ENCODE results near the gene ERBB2.

The ERBB2 gene

DNA sequence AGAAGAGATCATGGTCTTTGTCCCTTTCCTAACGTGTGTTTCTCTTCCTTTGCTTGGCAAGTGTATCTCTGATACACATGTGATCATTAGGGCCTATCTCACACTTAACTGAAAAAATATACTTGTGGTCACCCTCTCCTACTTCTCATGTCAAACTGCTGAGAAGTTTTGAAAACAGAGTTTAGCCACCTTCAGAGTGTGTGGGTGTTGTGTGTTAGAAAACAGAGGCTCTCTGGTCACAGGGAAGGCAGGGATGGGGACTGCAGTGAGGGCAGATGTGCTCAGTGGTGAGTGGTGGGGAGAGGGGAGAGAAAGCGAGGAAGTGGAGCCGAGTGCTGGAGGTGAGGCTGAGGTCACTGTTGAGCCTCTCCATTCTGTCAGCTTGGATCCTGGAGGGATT is 67.3 kb downstream of the ERBB2 start:
- DNase-seq: no peak

DNA sequence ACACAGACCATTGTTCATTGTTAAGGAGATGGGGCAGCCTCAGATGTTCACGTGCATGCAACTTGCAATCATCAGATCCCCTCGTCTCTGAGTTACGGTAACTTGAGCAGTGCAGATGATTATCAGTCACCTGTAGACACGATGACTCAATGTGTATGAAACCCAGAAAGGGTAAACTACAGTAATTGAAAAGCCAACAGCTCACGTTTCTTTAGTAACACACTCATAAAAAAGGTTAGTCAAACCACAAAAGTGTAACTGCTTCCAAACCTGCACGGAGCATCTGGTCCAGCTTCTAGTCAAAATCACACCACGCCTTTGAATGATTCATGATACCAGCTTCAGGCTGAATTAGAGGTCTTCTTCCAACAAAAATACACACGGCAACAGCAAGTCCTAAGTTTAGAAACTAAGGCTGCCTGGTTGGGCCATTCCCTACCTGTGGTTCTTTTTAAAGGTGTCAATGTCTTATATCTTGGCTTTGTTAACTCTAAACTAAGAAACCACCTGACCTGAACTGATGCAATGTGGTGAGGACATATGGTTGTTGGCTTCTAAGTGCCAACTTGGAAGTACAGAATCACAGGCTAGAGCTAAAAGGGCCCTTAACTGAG is 70.2 kb downstream of the ERBB2 start:
- DNase-seq: peak in 3 of 4 experiments; percentile 26 to 62 (median 40)

GRCh38 chr17:39772415-39772814 is 72.6 kb downstream of the ERBB2 start:
- no peak for DNase-seq

GRCh38 chr17:39772987-39773934 is 73.4 kb downstream of the ERBB2 start:
- DNase-seq: no peak

- DNase-seq: no peak
These were observed 74.2 kb downstream of the ERBB2 start for GRCh38 chr17:39774047-39774446.

DNA sequence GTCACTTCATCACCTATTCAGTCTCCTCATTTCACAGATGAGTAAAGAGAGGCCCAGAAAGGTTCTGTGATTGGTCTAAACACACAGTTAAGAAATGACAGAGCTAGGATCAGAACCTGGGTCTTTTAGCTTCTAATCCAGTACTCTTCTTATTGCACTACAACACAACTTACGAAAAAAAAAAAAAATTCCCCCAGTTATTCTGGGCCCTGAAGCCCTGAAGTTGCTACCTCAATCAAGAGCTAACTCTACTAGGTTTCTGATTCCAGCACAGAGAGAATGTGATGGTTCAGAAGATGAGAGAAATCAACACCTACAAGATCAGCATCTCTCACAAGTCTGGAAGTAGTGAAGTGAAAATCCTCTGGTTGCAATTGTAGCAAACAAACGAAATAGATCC is 75.2 kb downstream of the ERBB2 start:
- no peak for DNase-seq

DNA sequence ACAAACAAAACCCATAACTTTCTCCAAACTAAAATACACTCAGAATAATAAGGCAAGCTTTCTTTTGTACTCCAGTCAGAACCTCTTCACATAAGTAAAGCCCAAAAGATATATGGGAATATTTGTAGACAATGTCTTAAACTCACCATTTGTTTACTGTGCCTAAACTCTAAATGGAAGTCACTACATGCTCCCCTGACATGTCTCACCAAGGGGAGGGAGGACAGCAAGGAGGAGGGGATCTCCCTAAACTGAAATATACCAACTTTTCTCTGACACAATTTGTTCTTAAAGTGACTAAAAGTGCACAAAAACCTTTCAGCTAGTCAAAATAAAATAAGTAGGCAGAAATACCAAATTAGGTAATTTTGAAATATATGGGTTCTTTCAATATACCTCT is 76.4 kb downstream of the ERBB2 start:
- DNase-seq: no peak

DNA sequence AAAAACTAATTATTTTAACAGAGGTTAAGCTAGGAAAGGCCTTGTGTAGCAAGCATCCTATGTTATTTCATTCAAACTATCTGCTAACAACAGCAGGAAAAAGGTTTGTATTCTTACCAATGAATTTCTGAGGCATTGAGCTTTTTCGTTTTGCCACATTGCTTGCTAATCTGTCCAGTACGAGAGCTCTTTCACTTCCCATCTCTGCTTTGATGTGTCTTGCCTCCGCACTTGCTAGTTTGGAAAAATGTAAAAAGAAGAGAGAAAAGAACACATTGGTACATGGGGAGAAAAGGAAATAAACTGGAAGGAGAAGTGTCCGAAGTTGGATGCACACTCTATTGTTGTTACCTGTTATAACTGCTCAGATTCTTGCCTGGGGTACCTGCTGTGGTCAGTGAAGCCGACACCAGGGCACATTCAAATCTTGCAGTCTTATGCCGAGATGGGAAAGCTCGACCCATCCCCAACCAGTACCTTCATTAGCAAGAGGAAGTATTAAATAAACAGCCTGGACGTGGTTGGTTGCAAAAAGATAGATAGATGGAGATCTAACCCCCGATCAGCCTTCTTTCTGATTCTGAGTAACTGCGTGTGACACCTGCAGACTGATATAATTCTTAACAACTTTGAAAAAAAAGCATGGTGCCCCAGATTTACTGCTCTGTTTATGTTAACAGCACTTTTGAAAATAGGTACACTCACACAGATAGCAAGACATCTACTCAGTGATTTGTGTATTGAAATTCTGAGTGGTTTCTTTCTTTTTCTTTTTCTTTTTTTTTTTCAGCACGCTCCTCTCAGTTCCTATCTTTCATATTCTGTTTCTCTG is 77.9 kb downstream of the ERBB2 start:
- no peak for DNase-seq
